ENCODE measurements around the gene BCL2L14. TPM values are rescaled to one million over a fixed set of nuclear protein-coding genes. Genes with fewer than 3 reads are reported as not detected.

The BCL2L14 gene
- total and polyA plus RNA-seq, 12 donors, result 0.49 TPM; not detected in 11

DNA sequence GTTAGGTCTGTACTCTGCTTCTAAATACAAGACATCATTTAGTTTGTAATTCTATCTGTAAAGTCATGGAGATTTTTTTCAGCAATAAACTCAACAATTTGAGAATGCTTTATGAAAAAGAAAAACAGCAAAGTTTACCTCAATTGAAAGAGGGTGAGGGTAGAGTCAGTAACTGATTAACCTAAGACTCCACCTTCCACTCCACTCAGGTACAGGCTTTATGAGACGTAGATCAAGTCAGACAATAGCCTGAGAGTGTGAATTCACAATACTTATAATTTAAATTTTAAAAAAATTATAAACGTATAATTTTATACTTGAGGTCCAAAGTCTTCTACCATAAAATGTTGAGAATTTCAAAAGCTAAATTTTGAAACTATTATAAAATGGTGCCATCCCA, 45.9 kb downstream of the BCL2L14 start:
- no peak overlapping the region for H3K27ac ChIP-seq
- intact Hi-C loops (cut with DNase I), result no loop called here
- no peak for DNase-seq

DNA sequence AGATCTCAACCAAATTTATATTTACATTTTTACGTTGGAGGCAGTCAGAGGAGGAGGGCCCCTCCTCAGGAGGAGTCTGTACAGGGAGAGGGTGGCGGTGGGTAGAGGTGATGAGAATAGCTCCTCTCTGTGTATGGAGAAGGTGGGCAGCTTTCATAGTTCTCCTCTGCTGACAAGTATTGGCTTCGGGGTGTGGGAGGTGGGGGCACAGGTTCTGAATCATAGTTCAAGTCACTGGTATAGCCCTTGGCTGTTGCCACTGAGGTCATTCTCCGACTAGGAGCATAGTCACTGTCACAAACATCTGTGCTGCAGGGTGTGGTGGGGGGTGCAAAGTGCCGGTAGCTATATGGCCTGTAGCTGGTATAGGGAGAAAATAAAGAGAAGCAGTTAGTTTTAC, 50.3 kb downstream of the BCL2L14 start:
- Histone ChIP-seq H3K4me1 (peaks cover 0 to 6% (median 0%) of the 10 kb centered on the region in 9 donors), H3K4me3 (no peak overlapping the region), H3K27ac (no peak overlapping the region), H3K36me3 (peaks cover 0 to 75% (median 25%) of the 10 kb centered on the region in 9 donors), H3K27me3 (no peaks in the 10 kb centered on the region), H3K9me3 (no peaks in the 10 kb centered on the region)
- TF ChIP-seq, protein P1, sequence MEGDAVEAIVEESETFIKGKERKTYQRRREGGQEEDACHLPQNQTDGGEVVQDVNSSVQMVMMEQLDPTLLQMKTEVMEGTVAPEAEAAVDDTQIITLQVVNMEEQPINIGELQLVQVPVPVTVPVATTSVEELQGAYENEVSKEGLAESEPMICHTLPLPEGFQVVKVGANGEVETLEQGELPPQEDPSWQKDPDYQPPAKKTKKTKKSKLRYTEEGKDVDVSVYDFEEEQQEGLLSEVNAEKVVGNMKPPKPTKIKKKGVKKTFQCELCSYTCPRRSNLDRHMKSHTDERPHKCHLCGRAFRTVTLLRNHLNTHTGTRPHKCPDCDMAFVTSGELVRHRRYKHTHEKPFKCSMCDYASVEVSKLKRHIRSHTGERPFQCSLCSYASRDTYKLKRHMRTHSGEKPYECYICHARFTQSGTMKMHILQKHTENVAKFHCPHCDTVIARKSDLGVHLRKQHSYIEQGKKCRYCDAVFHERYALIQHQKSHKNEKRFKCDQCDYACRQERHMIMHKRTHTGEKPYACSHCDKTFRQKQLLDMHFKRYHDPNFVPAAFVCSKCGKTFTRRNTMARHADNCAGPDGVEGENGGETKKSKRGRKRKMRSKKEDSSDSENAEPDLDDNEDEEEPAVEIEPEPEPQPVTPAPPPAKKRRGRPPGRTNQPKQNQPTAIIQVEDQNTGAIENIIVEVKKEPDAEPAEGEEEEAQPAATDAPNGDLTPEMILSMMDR (IDR thresholded peaks at IDR 0.05), result no peak
- ATAC-seq (no peak), DNase-seq (no peak)
- 92 to 96% methylated on average over 5 of the region's 5 CpGs for WGBS, 2 donors
- intact Hi-C loops (cut with DNase I), result no loop called here

More for the DNA sequence above, 45.9 kb downstream of the BCL2L14 start:
- Histone ChIP-seq H3K27me3 (no peaks in the 10 kb centered on the region), H3K4me3 (no peak overlapping the region), H3K9me3 (no peaks in the 10 kb centered on the region), H3K36me3 (peaks cover 0 to 42% (median 11%) of the 10 kb centered on the region in 9 donors), H3K4me1 (no peaks in the 10 kb centered on the region)
- ATAC-seq, result no peak
- TF ChIP-seq, protein P1 (IDR thresholded peaks at IDR 0.05), result no peak
- WGBS, 2 donors, result 94 to 99% methylated on average over 2 of the region's 2 CpGs

DNA sequence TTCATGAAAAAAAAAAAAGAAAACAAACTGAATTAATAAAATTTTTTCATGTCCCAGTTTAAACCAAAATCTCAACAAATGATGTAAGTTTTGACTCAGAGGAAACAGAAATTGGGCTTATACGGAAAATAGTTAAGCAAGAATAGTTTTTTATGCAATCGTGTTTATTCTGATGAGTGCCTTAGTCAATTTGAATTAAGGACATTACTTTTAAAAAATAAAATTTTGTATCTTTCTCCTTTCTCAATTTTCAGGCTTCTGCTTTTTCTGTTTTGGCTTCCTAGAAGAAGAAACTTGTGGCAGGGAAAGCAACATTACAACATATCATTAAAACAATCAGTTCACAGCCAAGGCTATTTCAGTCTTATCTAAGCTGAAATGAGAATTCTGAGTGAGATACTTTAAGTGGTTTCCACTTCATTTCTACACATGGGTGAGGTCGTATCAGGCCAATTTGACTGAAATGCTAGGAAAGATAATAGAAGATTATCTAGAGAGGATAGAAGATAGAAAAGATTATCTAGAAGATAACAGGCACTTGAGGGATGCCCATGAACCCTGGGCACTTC, 52.4 kb downstream of the BCL2L14 start:
- 67 to 75% methylated on average over 3 of the region's 3 CpGs for WGBS, 2 donors
- intact Hi-C loops (cut with DNase I), result no loop called here
- DNase-seq, result no peak
- H3K36me3 ChIP-seq, result peaks cover 0 to 96% (median 25%) of the 10 kb centered on the region in 9 donors
- H3K4me3 ChIP-seq, result no peak overlapping the region
- H3K4me1 ChIP-seq, result peaks cover 0 to 6% (median 0%) of the 10 kb centered on the region in 9 donors
- H3K9me3 ChIP-seq, result no peaks in the 10 kb centered on the region
- no peak for ATAC-seq
- H3K27me3 ChIP-seq, result no peaks in the 10 kb centered on the region
- no peak overlapping the region for H3K27ac ChIP-seq
- TF ChIP-seq, protein P1 (IDR thresholded peaks at IDR 0.05), result no peak

DNA sequence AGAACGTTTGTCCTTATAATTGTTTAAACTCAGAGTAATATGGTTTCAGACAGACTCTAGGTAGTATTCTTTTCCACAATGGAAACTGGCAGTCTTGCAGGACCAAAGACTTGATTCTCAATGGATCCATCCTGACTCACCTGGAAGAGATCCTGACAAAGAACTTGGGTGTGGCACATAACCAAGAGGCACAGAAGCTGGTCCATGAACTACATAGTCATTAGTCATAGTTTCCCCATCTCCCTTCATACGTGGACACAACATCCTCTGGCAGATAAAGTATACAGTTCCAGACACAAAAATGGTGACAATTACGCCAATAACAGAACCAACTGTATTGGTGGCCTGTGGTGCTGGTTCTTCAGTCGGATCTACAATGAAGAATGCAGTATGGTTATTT, 55.8 kb downstream of the BCL2L14 start:
- DNase-seq (no peak), ATAC-seq (no peak)
- Histone ChIP-seq H3K36me3 (peaks cover 0 to 100% (median 30%) of the 10 kb centered on the region in 9 donors), H3K27me3 (no peaks in the 10 kb centered on the region), H3K9me3 (no peaks in the 10 kb centered on the region), H3K4me1 (peaks cover 0 to 6% (median 0%) of the 10 kb centered on the region in 9 donors), H3K27ac (no peak overlapping the region), H3K4me3 (no peak overlapping the region)
- TF ChIP-seq, protein P1 (IDR thresholded peaks at IDR 0.05), result no peak
- intact Hi-C loops (cut with DNase I), result no loop called here
- 89 to 95% methylated on average over 4 of the region's 4 CpGs for WGBS, 2 donors
